Bronchus fibroblast of lung (primary cell): ENCODE results near the gene HDDC3. TPM values are rescaled to one million over a fixed set of nuclear protein-coding genes. Genes with fewer than 3 reads are reported as not detected.

ENCODE experiments used
- total RNA-seq: library from RNA; depleted of rRNA; stranded (reverse); fragments of >200 nt; gene quantifications from 2 replicates; pipeline ENCODE4 v1.2.3, GENCODE V29; 2015

The HDDC3 gene
- total RNA-seq: 30.6 and 37.5 TPM in 2 replicates

GRCh38 chr15:90931828-90932659, at the start of gene HDDC3:
Gene HDDC3, minus strand, starts transcription at chr15:90932549. Its CDS starts 9 bp downstream, at chr15:90932540.

GRCh38 chr15:90954712-90955623, 22.6 kb upstream of the HDDC3 start, which contains the start of gene RCCD1:
Gene RCCD1, plus strand, starts transcription at chr15:90954884. Its CDS starts 1,851 bp downstream, at chr15:90956735.

GRCh38 chr15:90934949-90935751, 2.8 kb upstream of the HDDC3 start, which contains the start of gene UNC45A:
Gene UNC45A, plus strand, starts transcription at chr15:90935285. Its CDS starts 40 bp downstream, at chr15:90935325.

GRCh38 chr15:90902840-90903732, 29.3 kb downstream of the HDDC3 start, which contains the start of gene MAN2A2:
Gene MAN2A2, plus strand, starts transcription at chr15:90903302. Its CDS starts 906 bp downstream, at chr15:90904208.

GRCh38 chr15:90883976-90884718, 48.2 kb downstream of the HDDC3 start, which contains the start of gene FES:
Gene FES, plus strand, starts transcription at chr15:90884504. Its CDS starts 542 bp downstream, at chr15:90885046.

Other genes starting within 250 kb of the HDDC3 start
- 7.6 and 8.4 TPM in 2 replicates for gene BLM, start 215.2 kb downstream of the HDDC3 start, total RNA-seq
- 34.6 and 35.8 TPM in 2 replicates for gene FURIN, start 64.0 kb downstream of the HDDC3 start, total RNA-seq
- gene FES, start 48.0 kb downstream of the HDDC3 start, total RNA-seq: 20.0 and 28.2 TPM in 2 replicates
- 5.7 and 11.7 TPM in 2 replicates for gene MAN2A2, start 29.2 kb downstream of the HDDC3 start, total RNA-seq
- gene UNC45A, start 2.7 kb upstream of the HDDC3 start, total RNA-seq: 51.6 and 52.5 TPM in 2 replicates
- gene RCCD1, start 22.3 kb upstream of the HDDC3 start, total RNA-seq: 25.2 and 29.6 TPM in 2 replicates
- 172 and 246 TPM in 2 replicates for gene PRC1, start 62.0 kb upstream of the HDDC3 start, total RNA-seq
- 10.6 and 11.3 TPM in 2 replicates for gene VPS33B, start 90.0 kb upstream of the HDDC3 start, total RNA-seq
- gene SV2B, start 167.7 kb upstream of the HDDC3 start, total RNA-seq: not detected in 2 replicates